H1 (cell line): ENCODE data around the gene CNTD1. TPM values are rescaled to one million over a fixed set of nuclear protein-coding genes. Genes with fewer than 3 reads are reported as not detected.

Source experiments
- BACH1 ChIP-seq: IDR thresholded peaks from 2 replicates; pipeline ENCODE4 v1.6.1; 2012; ENCODE audit warnings: low read length, improper control_type of control experiment
- CBX5 ChIP-seq: fragments of 300-800, 300-1000 bp; sonication (generic); IDR thresholded peaks from 2 replicates; pipeline ENCODE4 v1.7.1; 2016; ENCODE audit warnings: antibody characterized with exemption, low read length, low read depth
- CHD1 ChIP-seq: IDR thresholded peaks from 2 replicates; pipeline ENCODE4 v1.6.1; 2012; ENCODE audit warnings: low read depth, low read length, improper control_type of control experiment
- GABPA ChIP-seq: IDR thresholded peaks from 2 replicates; pipeline ENCODE4 v1.6.1; 2011; ENCODE audit warnings: mild to moderate bottlenecking, low read length, moderate library complexity, borderline replicate concordance; ENCODE audit not compliant: insufficient read depth
- KDM1A ChIP-seq: fragments of 200-600, 300-600 bp; sonication (generic); IDR thresholded peaks from 2 replicates; pipeline ENCODE4 v1.7.1; 2016; ENCODE audit warnings: mild to moderate bottlenecking, low read length, borderline replicate concordance
- KDM4A ChIP-seq: IDR thresholded peaks from one replicate; pipeline ENCODE4 v1.7.1; 2012; ENCODE audit warnings: low read depth, mild to moderate bottlenecking, moderate library complexity, low read length, inconsistent platforms; ENCODE audit not compliant: severe bottlenecking
- NANOG ChIP-seq: IDR thresholded peaks from 2 replicates; pipeline ENCODE4 v1.6.1; 2011; ENCODE audit warnings: low read length, low read depth, mild to moderate bottlenecking, inconsistent platforms; ENCODE audit not compliant: insufficient read depth, poor library complexity, severe bottlenecking
- NRF1 ChIP-seq: IDR thresholded peaks from 2 replicates; pipeline ENCODE4 v1.6.1; 2011; ENCODE audit warnings: mild to moderate bottlenecking, low read depth, low read length, improper control_type of control experiment
- POLR2A ChIP-seq, 2 experiments: IDR thresholded peaks; 1 replicate in 1 of 2; 2 replicates in 1 of 2; pipeline ENCODE4 v1.6.1; 2011; ENCODE audit warnings: low read depth in 2 of 2, low read length in 2 of 2, mild to moderate bottlenecking in 2 of 2; ENCODE audit errors: control extremely low read depth in 1 of 2
- POLR2AphosphoS5 ChIP-seq: IDR thresholded peaks from 2 replicates; pipeline ENCODE4 v1.6.1; 2011; ENCODE audit warnings: low read depth, low read length
- RNF2 ChIP-seq: fragments of 200-900, 300-1000 bp; sonication (generic); IDR thresholded peaks from 2 replicates; pipeline ENCODE4 v1.7.1; 2016; ENCODE audit warnings: borderline replicate concordance, low read depth, mild to moderate bottlenecking, antibody characterized with exemption, low read length; ENCODE audit not compliant: poor library complexity, severe bottlenecking; ENCODE audit errors: missing control alignments
- SIN3A ChIP-seq, 2 experiments: IDR thresholded peaks in 1 of 2; conservative IDR thresholded peaks in 1 of 2; 2 replicates each; pipeline ENCODE4 v1.6.1; 2011 to 2012; ENCODE audit warnings: low read length in 2 of 2, improper control_type of control experiment in 1 of 2, low read depth in 1 of 2, mild to moderate bottlenecking in 1 of 2
- SP1 ChIP-seq: IDR thresholded peaks from 2 replicates; pipeline ENCODE4 v1.6.1; 2011; ENCODE audit warnings: low read depth, low read length
- SRF ChIP-seq: IDR thresholded peaks from 2 replicates; pipeline ENCODE4 v1.6.1; 2011; ENCODE audit warnings: mild to moderate bottlenecking, low read depth, low read length, moderate library complexity
- SUZ12 ChIP-seq: fragments of 200-600 bp; sonication (generic); IDR thresholded peaks from 2 replicates; pipeline ENCODE4 v1.6.1; 2012; ENCODE audit warnings: mild to moderate bottlenecking, inconsistent platforms, low read length, moderate library complexity, mixed read lengths
- TEAD4 ChIP-seq: IDR thresholded peaks from 2 replicates; pipeline ENCODE4 v1.6.1; 2012; ENCODE audit warnings: low read depth, low read length, inconsistent platforms, mixed read lengths
- polyA plus RNA-seq, 7 experiments: library from polyadenylated mRNA; depleted of rRNA in 3 of 7; stranded (reverse) in 5 of 7; unstranded in 2 of 7; fragments of >200 nt in 5 of 7; fragments of 200-250 nt in 2 of 7; gene quantifications; 1 replicate in 5 of 7; 2 replicates in 1 of 7; 4 replicates in 1 of 7; pipeline versions ENCODE4 v1.2.1 to v1.2.3, GENCODE V29; 2011 to 2013; ENCODE audit warnings: missing spikeins in 2 of 7, mixed read lengths in 2 of 7
- total RNA-seq: library from RNA; stranded (reverse); fragmentation: NEBNext Ultra II Directional; extraction: Animal tissue kit (Norgen Biotek cat#: 25700); gene quantifications from 2 replicates; pipeline ENCODE4 v1.2.1, GENCODE V29; 2021

CNTD1 gene
- total and polyA plus RNA-seq, 2 of the 8 experiments (the other 6 are each of a cell fraction or from before 2014, with no cell fraction given) = not detected

GRCh38 chr17:42760652-42761581, 37.7 kb upstream of the CNTD1 start, which contains the start of gene RAMP2 (continued):
- TF ChIP-seq KDM1A (no peak), POLR2A (IDR thresholded peaks at IDR 0.05; ENCODE audit: control extremely low read depth in 1 of 2, low read depth in 2 of 2, low read length in 2 of 2) (no peak; a peak in 1 of 3 replicates), TEAD4 (no peak), SIN3A (conservative IDR thresholded peaks at IDR 0.05 in 1 of 2, IDR thresholded peaks at IDR 0.05 in 1 of 2; ENCODE audit: low read depth in 1 of 2, low read length in 2 of 2) (0 out of 4 replicates have a peak, but pooled peaks of 1 of the 2 experiments have one; percentile 45), CBX5 (no peak), SP1 (no peak), GABPA (no peak), KDM4A (peak; percentile 98), SUZ12 (0 out of 2 replicates have a peak, but pooled peaks have one; percentile 13), RNF2 (no peak), CHD1 (no peak), BACH1 (no peak), POLR2AphosphoS5 (no peak), NANOG (no peak), NRF1 (no peak), SRF (no peak)
